Measurements from ENCODE around the gene FLAD1.

DNA sequence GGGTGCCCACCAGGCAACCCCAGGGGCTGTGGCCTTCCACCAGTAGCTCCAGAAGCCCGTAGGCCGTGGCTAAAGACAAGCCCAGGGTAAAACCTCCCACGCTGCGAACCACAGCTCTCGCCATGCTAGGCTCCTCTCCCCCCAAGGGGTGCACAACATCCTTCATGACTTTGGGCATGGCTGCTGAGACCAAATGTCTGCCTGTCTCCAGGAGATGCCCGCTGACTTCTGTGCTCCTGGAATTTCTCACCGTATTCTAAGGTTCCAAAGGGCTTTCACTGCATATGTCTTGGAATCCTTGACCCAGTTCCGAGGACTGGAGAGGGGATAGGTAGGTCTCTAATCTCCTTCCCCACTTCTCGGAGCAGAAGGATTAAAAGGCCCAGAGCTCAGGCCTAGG lies 50.4 kb downstream of the FLAD1 start, which contains the start of the genes DCST1 and DCST2:
- TF ChIP-seq, protein P1, sequence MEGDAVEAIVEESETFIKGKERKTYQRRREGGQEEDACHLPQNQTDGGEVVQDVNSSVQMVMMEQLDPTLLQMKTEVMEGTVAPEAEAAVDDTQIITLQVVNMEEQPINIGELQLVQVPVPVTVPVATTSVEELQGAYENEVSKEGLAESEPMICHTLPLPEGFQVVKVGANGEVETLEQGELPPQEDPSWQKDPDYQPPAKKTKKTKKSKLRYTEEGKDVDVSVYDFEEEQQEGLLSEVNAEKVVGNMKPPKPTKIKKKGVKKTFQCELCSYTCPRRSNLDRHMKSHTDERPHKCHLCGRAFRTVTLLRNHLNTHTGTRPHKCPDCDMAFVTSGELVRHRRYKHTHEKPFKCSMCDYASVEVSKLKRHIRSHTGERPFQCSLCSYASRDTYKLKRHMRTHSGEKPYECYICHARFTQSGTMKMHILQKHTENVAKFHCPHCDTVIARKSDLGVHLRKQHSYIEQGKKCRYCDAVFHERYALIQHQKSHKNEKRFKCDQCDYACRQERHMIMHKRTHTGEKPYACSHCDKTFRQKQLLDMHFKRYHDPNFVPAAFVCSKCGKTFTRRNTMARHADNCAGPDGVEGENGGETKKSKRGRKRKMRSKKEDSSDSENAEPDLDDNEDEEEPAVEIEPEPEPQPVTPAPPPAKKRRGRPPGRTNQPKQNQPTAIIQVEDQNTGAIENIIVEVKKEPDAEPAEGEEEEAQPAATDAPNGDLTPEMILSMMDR (IDR thresholded peaks at IDR 0.05): no peak
- TF ChIP-seq POLR2A (IDR thresholded peaks at IDR 0.05): no peak

Measured in heart left ventricle (tissue), 13 donors.